B cell (primary cell): ENCODE data around the gene BEAN1. TPM values are rescaled to one million over a fixed set of nuclear protein-coding genes. Genes with fewer than 3 reads are reported as not detected.

ENCODE experiments used
- ATAC-seq: fragments of 200-7000 bp; cut with Tn5 transposase; one replicate; pipeline ENCODE4 v1.10.0; 2021; ENCODE audit warnings: low read depth, mild to moderate bottlenecking, moderate number of reproducible peaks, moderate library complexity
- CTCF ChIA-PET: fragments of 350-600 bp; sonication (Branson Sonifier 250); formaldehyde crosslinking; loops from one replicate; lab custom pipeline; 2021; ENCODE audit warnings: antibody characterized with exemption, inconsistent platforms; lab: Charles Lee
- POLR2A ChIA-PET: fragments of 350-600 bp; sonication (Branson Sonifier 250); formaldehyde crosslinking; loops from one replicate; lab custom pipeline; 2021; ENCODE audit warnings: antibody characterized with exemption; lab: Charles Lee
- DNase-seq: peaks from one replicate; pipeline ENCODE4 v3.0.0; 2013
- H2AFZ ChIP-seq: 2 replicates; pipeline ENCODE4 v1.6.1; 2012; ENCODE audit warnings: mild to moderate bottlenecking, low read depth, low read length; ENCODE audit not compliant: insufficient read depth, poor library complexity, severe bottlenecking
- H3K27ac ChIP-seq, 2 donors: 1 replicate in 1 of 2; 2 replicates in 1 of 2; pipeline ENCODE4 v1.5.1; 2012 to 2013; ENCODE audit warnings: low read length in 2 of 2, mild to moderate bottlenecking in 2 of 2, moderate library complexity in 1 of 2
- H3K27me3 ChIP-seq, 4 experiments: fragments of 200-600 bp in 1 of 4; sonication (generic) in 1 of 4; replicated peaks in 1 of 4; 1 replicate in 2 of 4; 2 replicates in 2 of 4; pipeline versions ENCODE4 v1.6.1 to v1.7.0; 2013 to 2016; ENCODE audit warnings: low read length in 3 of 4, mild to moderate bottlenecking in 2 of 4, mixed read lengths in 1 of 4, moderate library complexity in 1 of 4; ENCODE audit not compliant: insufficient read depth in 4 of 4, control insufficient read depth in 3 of 4; ENCODE audit errors: control extremely low read depth in 1 of 4
- H3K36me3 ChIP-seq, 2 experiments: replicated peaks in 1 of 2; 1 replicate in 1 of 2; 2 replicates in 1 of 2; pipeline versions ENCODE4 v1.6.1 to v1.7.1; 2013; ENCODE audit warnings: low read length in 1 of 2; ENCODE audit not compliant: insufficient read depth in 2 of 2, control insufficient read depth in 1 of 2; ENCODE audit errors: control extremely low read depth in 1 of 2, extremely low read depth in 1 of 2
- H3K4me1 ChIP-seq, 2 donors: fragments of 200-600 bp in 1 of 2; sonication (generic) in 1 of 2; 1 replicate in 1 of 2; 2 replicates in 1 of 2; pipeline versions ENCODE4 v1.5.1 to v1.6.1; 2013 to 2017; ENCODE audit warnings: low read length in 2 of 2; ENCODE audit not compliant: control insufficient read depth in 2 of 2, insufficient read depth in 2 of 2
- H3K4me2 ChIP-seq: replicated peaks from 2 replicates; pipeline ENCODE3; 2012; ENCODE audit warnings: mild to moderate bottlenecking, low read depth, low read length; ENCODE audit not compliant: poor library complexity, severe bottlenecking
- H3K4me3 ChIP-seq, 5 experiments: fragments of 200-600 bp in 1 of 5; sonication (generic) in 1 of 5; 1 replicate in 3 of 5; 2 replicates in 2 of 5; pipeline versions ENCODE4 v1.5.1 to v1.7.0; 2011 to 2016; ENCODE audit warnings: low read length in 4 of 5, mild to moderate bottlenecking in 4 of 5, low read depth in 2 of 5, control low read depth in 1 of 5, moderate library complexity in 1 of 5; ENCODE audit not compliant: insufficient read depth in 1 of 5; ENCODE audit errors: control extremely low read depth in 1 of 5, extremely low read depth in 1 of 5
- H3K79me2 ChIP-seq: fragments of 200-600 bp; sonication (generic); one replicate; pipeline ENCODE4 v1.6.0; 2016; ENCODE audit warnings: low read length; ENCODE audit not compliant: control insufficient read depth, insufficient read depth
- H3K9ac ChIP-seq: fragments of 200-600 bp; sonication (generic); 2 replicates; pipeline ENCODE4 v1.6.1; 2017; ENCODE audit warnings: mild to moderate bottlenecking, low read length, moderate library complexity
- H3K9me3 ChIP-seq, 3 donors: one replicate each; pipeline versions ENCODE4 v1.6.1 to v1.7.1; 2013; ENCODE audit warnings: low read length in 2 of 3; ENCODE audit not compliant: control insufficient read depth in 2 of 3, insufficient read depth in 1 of 3; ENCODE audit errors: control extremely low read depth in 1 of 3
- H4K20me1 ChIP-seq: 2 replicates; pipeline ENCODE4 v1.6.0; 2012; ENCODE audit warnings: mild to moderate bottlenecking, low read length; ENCODE audit not compliant: insufficient read depth, control insufficient read depth, poor library complexity, severe bottlenecking
- H3K27ac Mint-ChIP-seq: one replicate; pipeline ENCODE4 v1.8.0; 2021; ENCODE audit warnings: mixed read lengths
- H3K27me3 Mint-ChIP-seq: one replicate; pipeline ENCODE4 v1.8.0; 2021; ENCODE audit warnings: mixed read lengths
- H3K4me1 Mint-ChIP-seq: one replicate; pipeline ENCODE4 v1.8.0; 2021; ENCODE audit warnings: mixed read lengths
- H3K4me3 Mint-ChIP-seq: one replicate; pipeline ENCODE4 v1.8.0; 2021; ENCODE audit warnings: mixed read lengths
- H3K9me3 Mint-ChIP-seq: one replicate; pipeline ENCODE4 v1.8.0; 2022; ENCODE audit warnings: mixed read lengths; ENCODE audit not compliant: insufficient read depth
- EZH2 ChIP-seq: IDR thresholded peaks from 2 replicates; pipeline ENCODE4 v1.6.1; 2012; ENCODE audit warnings: borderline replicate concordance, low read depth, mild to moderate bottlenecking, moderate library complexity, low read length; ENCODE audit not compliant: insufficient read depth, poor library complexity, severe bottlenecking
- WGBS: methylation state at CpG from one replicate; pipeline ENCODE4 v1.1.5; 2013; ENCODE audit warnings: missing lambda C conversion rate; ENCODE audit not compliant: insufficient coverage; 5-methylcytosine and 5-hydroxymethylcytosine counted together
- intact Hi-C: fragments of 100-400 bp; cut with micrococcal nuclease; formaldehyde crosslinking; loops from one replicate; pipeline ENCODE4 v1.10.0; 2022
- polyA plus RNA-seq: library from polyadenylated mRNA; depleted of rRNA; stranded (reverse); fragments of >200 nt; gene quantifications from 2 replicates; pipeline ENCODE4 v1.2.3, GENCODE V29; 2012
- total RNA-seq, 2 donors: library from RNA; stranded (reverse); fragments of 120-200 nt in 1 of 2; gene quantifications; 1 replicate in 1 of 2; 2 replicates in 1 of 2; pipeline versions ENCODE4 v1.2.3 to v1.2.4, GENCODE V29; 2013 to 2022
- TF ChIP-seq, protein P1 (sequence below): fragments of 200-600 bp; IDR thresholded peaks from one replicate; pipeline ENCODE4 v1.8.0; 2022; ENCODE audit warnings: antibody characterized with exemption, mild to moderate bottlenecking

Gene BEAN1
- total and polyA plus RNA-seq, 2 donors (not counting 1 experiment from before 2014, with no cell fraction given), result not detected

DNA sequence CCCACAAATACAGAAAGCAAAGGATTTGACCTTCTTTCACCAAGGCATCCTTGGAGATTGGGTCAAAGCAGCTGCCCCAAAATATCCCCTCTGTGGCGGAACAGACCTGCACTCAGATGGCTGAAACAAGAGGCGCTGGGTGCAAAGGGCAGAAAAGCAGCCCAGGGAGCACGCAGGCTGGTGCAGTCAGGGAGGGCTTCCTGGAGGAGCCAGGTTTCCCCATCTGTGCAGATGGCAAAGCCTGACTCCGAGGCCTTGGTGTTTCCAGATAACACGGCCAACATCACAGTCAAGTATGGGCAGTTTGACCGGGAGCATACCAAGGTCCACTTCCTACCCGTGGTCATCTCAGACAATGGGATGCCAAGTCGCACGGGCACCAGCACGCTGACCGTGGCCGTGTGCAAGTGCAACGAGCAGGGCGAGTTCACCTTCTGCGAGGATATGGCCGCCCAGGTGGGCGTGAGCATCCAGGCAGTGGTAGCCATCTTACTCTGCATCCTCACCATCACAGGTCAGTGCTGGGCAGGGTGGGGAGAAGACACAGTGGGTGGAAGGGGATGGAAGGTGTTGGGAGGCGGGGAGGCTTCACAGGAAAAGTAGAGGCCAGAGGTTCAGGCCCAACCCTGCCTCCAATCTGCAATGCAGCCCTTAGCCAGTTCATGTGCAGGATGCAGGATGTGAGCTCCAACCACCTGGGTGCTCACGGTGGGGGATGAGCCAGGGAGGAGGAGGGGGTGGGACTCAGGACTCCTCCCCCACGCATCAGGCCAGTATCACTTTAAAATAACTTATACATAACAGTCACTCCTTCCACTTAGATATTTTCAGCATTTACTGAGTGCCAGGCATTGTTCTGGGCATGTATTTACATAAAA is 26.4 kb upstream of the BEAN1 start:
- H3K9ac ChIP-seq, result no peak overlapping the region
- Mint-ChIP-seq H3K4me1 (no peaks in the 10 kb centered on the region), H3K4me3 (no peak overlapping the region), H3K27me3 (peaks cover 40% of the 10 kb centered on the region), H3K27ac (no peak overlapping the region), H3K9me3 (no peaks in the 10 kb centered on the region)
- intact Hi-C loops, result no loop called here
- no peak overlapping the region for H3K27ac ChIP-seq
- 95% methylated on average over 12 of the region's 20 CpGs for WGBS
- no peaks in the 10 kb centered on the region for H3K9me3 ChIP-seq
- no peaks in the 10 kb centered on the region for H3K4me1 ChIP-seq
- H3K4me3 ChIP-seq, result no peak overlapping the region
- H4K20me1 ChIP-seq, result no peaks in the 10 kb centered on the region
- H3K36me3 ChIP-seq, result no peaks in the 10 kb centered on the region
- no peaks in the 10 kb centered on the region for H3K79me2 ChIP-seq
- ChIA-PET CTCF (interaction anchor here (0.8 kb wide), 1 partner anchor 8 kb away, joined by 3 read pairs; no protein-coding TSS in a partner anchor), POLR2A (no interaction called here)
- DNase-seq (no peak), ATAC-seq (no peak)
- TF ChIP-seq, protein P1, sequence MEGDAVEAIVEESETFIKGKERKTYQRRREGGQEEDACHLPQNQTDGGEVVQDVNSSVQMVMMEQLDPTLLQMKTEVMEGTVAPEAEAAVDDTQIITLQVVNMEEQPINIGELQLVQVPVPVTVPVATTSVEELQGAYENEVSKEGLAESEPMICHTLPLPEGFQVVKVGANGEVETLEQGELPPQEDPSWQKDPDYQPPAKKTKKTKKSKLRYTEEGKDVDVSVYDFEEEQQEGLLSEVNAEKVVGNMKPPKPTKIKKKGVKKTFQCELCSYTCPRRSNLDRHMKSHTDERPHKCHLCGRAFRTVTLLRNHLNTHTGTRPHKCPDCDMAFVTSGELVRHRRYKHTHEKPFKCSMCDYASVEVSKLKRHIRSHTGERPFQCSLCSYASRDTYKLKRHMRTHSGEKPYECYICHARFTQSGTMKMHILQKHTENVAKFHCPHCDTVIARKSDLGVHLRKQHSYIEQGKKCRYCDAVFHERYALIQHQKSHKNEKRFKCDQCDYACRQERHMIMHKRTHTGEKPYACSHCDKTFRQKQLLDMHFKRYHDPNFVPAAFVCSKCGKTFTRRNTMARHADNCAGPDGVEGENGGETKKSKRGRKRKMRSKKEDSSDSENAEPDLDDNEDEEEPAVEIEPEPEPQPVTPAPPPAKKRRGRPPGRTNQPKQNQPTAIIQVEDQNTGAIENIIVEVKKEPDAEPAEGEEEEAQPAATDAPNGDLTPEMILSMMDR, result no peak
- no peak for TF ChIP-seq EZH2
- H2AFZ ChIP-seq, result no peak overlapping the region
- H3K4me2 ChIP-seq, result no peak overlapping the region
- H3K27me3 ChIP-seq, result peaks cover 0 to 10% (median under 1%) of the 10 kb centered on the region in 4 experiments

DNA sequence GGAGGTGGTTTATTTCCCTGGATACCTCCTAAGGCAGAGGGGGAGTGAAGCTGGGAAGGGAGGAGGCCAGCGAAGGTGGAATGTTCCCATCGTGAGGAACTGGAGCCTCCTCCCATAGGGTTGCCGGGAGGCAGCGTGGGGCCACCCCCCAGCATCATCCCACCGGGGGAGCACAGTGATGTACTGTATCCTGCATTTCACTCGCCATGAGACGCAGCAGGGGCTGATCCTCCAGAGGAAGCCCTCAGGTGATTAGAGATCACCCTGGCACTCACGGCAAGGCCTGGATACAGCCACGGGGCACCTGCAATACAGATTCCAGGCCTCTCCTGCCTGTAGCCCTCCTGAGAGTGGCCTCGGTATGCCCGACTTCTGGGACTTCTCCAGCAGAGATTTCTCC is 25.5 kb upstream of the BEAN1 start:
- ChIA-PET POLR2A (no interaction called here), CTCF (no interaction called here)
- no peaks in the 10 kb centered on the region for H3K79me2 ChIP-seq
- H3K4me3 ChIP-seq, result no peak overlapping the region
- 94% methylated on average over 7 of the region's 11 CpGs for WGBS
- DNase-seq (no peak), ATAC-seq (no peak)
- Mint-ChIP-seq H3K4me3 (no peak overlapping the region), H3K27ac (no peak overlapping the region), H3K4me1 (peaks cover 2% of the 10 kb centered on the region), H3K27me3 (peaks cover 41% of the 10 kb centered on the region), H3K9me3 (no peaks in the 10 kb centered on the region)
- H3K36me3 ChIP-seq, result no peaks in the 10 kb centered on the region
- H3K27ac ChIP-seq, result no peak overlapping the region
- peaks cover 0 to 18% (median 6%) of the 10 kb centered on the region in 4 experiments for H3K27me3 ChIP-seq
- no peak overlapping the region for H2AFZ ChIP-seq
- peaks cover 4 to 6% of the 10 kb centered on the region in 2 donors for H3K4me1 ChIP-seq
- no peak overlapping the region for H3K9ac ChIP-seq
- no peak for TF ChIP-seq EZH2
- TF ChIP-seq, protein P1, result no peak
- no peaks in the 10 kb centered on the region for H3K9me3 ChIP-seq
- intact Hi-C loops, result no loop called here
- H3K4me2 ChIP-seq, result no peak overlapping the region
- no peaks in the 10 kb centered on the region for H4K20me1 ChIP-seq
